GM12864 (cell line): Measurements from ENCODE around the gene RTP5.
"Not testable (repeated sequence)": the region's sequence is repeated elsewhere in the genome, so short reads cannot be mapped to it uniquely, and the experiment has no call there.

ENCODE experiments used
- DNase-seq: peaks from one replicate; pipeline ENCODE4 v3.0.0-alpha.2; 2011; ENCODE audit warnings: low read depth
- H3K4me3 ChIP-seq: 2 replicates; pipeline ENCODE4 v1.5.1; 2011; ENCODE audit warnings: mild to moderate bottlenecking, low read depth, low read length, control low read depth
- CTCF ChIP-seq: IDR thresholded peaks from 2 replicates; pipeline ENCODE4 v1.5.1; 2011; ENCODE audit warnings: low read depth, mild to moderate bottlenecking, moderate library complexity, low read length, control low read depth, inconsistent platforms; ENCODE audit errors: missing control alignments

Gene RTP5

DNA sequence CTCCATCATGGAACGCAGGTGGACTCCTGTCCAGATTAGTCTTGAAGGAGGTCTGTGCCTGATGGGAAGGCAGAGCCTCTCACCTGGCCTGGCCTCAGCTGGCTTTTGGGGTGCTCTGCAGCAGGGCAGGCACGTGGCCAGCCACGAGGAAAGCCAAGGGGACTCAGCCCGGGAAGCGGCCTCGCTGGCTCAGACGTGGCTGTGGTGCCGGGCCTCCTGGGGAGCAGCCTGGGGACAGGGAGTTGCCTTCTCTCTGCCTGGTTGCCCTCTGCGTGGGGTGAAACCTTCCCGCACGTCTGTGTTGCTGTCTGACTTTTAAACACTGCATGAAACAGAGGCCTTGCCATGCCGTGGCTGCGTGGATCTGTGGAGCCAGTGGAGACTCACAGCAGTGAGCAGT, 45.0 kb downstream of the RTP5 start:
- H3K4me3 ChIP-seq, result no peak overlapping the region
- DNase-seq, result no peak
- TF ChIP-seq CTCF, result no peak

DNA sequence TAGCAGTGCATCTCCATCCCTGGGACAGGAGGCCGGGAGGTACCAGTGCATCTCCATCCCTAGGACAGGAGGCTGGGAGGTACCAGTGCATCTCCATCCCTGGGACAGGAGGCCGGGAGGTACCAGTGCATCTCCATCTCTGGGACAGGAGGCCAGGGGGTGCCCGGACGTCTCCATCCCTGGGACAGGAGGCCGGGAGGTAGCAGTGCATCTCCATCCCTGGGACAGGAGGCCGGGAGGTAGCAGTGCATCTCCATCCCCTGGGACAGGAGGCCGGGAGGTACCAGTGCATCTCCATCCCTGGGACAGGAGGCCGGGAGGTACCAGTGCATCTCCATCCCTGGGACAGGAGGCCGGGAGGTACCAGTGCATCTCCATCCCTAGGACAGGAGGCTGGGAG, 52.1 kb downstream of the RTP5 start:
- not testable (repeated sequence) for H3K4me3 ChIP-seq, DNase-seq

DNA sequence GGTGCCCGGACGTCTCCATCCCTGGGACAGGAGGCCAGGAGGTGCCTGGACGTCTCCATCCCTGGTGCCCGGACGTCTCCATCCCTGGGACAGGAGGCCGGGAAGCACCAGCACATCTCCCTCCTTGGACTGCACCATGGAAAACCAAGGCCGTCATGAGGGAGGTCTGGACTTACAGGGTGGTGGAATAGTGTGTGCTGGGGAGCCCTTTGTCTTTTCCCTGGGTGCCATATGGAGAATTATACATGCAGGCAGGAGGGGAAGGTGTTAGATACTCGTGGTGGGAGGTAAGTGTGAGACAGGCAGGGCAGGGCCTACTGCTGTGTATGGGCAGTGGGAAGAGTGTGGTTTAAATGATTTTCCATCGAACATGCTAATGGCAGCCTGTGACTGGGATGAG, 52.9 kb downstream of the RTP5 start:
- no peak for DNase-seq
- TF ChIP-seq CTCF, result no peak
- no peak overlapping the region for H3K4me3 ChIP-seq

DNA sequence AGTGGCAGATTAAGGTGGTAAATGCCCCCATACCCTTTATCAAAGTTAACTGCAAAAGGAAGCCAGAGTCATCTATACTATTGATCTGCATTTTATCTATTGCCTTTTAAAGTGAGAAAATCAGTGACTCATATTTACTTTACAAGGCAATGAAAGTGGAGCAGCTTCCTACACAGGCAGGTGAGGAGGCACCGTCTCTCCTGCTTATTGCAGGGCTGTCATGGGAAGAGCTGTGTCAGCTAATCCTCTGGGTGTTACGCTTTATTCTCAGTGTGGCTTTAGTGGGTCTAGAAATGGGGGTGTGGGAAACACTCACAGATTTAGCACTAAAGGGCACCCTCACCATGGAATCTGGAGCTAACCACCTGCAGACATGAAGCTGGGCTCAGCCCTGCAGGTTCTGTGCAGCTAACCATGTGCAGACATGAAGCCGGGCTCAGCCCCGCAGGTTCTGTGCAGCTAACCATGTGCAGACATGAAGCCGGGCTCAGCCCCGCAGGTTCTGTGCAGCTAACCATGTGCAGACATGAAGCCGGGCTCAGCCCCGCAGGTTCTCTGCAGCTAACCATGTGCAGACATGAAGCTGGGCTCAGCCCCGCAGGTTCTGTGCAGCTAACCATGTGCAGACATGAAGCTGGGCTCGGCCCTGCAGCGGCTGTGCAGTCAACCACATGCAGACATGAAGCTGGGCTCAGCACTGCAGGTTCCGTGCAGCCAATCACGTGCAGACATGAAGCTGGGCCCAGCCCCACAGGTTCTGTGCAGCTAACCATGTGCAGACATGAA, 53.5 kb downstream of the RTP5 start:
- not testable (repeated sequence) for H3K4me3 ChIP-seq, DNase-seq
